SK-N-SH (cell line): ENCODE results near the gene CLDN5. TPM values are rescaled to one million over a fixed set of nuclear protein-coding genes. Genes with fewer than 3 reads are reported as not detected.
"Not testable (repeated sequence)": the region's sequence is repeated elsewhere in the genome, so short reads cannot be mapped to it uniquely, and the experiment has no call there.

Source experiments
- CTCF ChIA-PET: fragments of 300-600, 350-600 bp; formaldehyde crosslinking; extraction: SDS; loops from one replicate; lab custom pipeline; 2021; lab: Yijun Ruan, JAX
- POLR2A ChIA-PET: fragments of 350-600 bp; sonication (Branson Sonifier 250); formaldehyde crosslinking; extraction: SDS; loops from one replicate; lab custom pipeline; 2020; ENCODE audit warnings: antibody characterized with exemption, inconsistent platforms; lab: Yijun Ruan, JAX
- DNase-seq: peaks from one replicate; pipeline ENCODE4 v3.0.0; 2012
- H2AFZ ChIP-seq: fragments of 200-600 bp; sonication (generic); 2 replicates; pipeline ENCODE4 v1.8.1; 2016; ENCODE audit warnings: antibody characterized with exemption, mild to moderate bottlenecking, low read depth
- H3F3A ChIP-seq: fragments of 200-600 bp; sonication (generic); replicated peaks from 2 replicates; pipeline ENCODE3; 2016; ENCODE audit warnings: antibody characterized with exemption, mild to moderate bottlenecking; ENCODE audit not compliant: insufficient read depth
- H3K27ac ChIP-seq, 2 experiments: fragments of 200-500 bp in 1 of 2; fragments of 200-600 bp in 1 of 2; sonication (Bioruptor generic) in 1 of 2; sonication (generic), shearing (Covaris generic) in 1 of 2; 2 replicates each; pipeline versions ENCODE4 v1.5.1 to v1.6.1; 2014 to 2016; ENCODE audit warnings: low read depth in 2 of 2, inconsistent platforms in 1 of 2, low read length in 1 of 2, mild to moderate bottlenecking in 1 of 2, mixed read lengths in 1 of 2
- H3K27me3 ChIP-seq: fragments of 200-600 bp; sonication (generic), shearing (Covaris generic); 2 replicates; pipeline ENCODE4 v1.6.1; 2016; ENCODE audit warnings: mixed run types; ENCODE audit not compliant: insufficient read depth
- H3K36me3 ChIP-seq, 2 experiments: fragments of 200-500 bp in 1 of 2; fragments of 200-600 bp in 1 of 2; sonication (Bioruptor generic) in 1 of 2; sonication (generic) in 1 of 2; replicated peaks in 1 of 2; 2 replicates each; pipeline versions ENCODE3 to v1.5.1; 2014 to 2016; ENCODE audit warnings: low read length in 1 of 2, mild to moderate bottlenecking in 1 of 2; ENCODE audit not compliant: insufficient read depth in 2 of 2, control insufficient read depth in 1 of 2
- H3K4me1 ChIP-seq, 2 experiments: fragments of 200-500 bp in 1 of 2; fragments of 200-600 bp in 1 of 2; sonication (Bioruptor generic) in 1 of 2; sonication (generic), shearing (Covaris generic) in 1 of 2; 2 replicates each; pipeline versions ENCODE4 v1.5.1 to v1.6.1; 2014 to 2016; ENCODE audit warnings: low read depth in 1 of 2, low read length in 1 of 2, mixed run types in 1 of 2; ENCODE audit not compliant: insufficient read depth in 2 of 2, control insufficient read depth in 1 of 2
- H3K4me2 ChIP-seq: fragments of 200-600 bp; sonication (generic), shearing (Covaris generic); 2 replicates; pipeline ENCODE4 v1.6.1; 2017; ENCODE audit warnings: mixed run types
- H3K4me3 ChIP-seq, 2 experiments: fragments of 200-500 bp in 1 of 2; fragments of 200-600 bp in 1 of 2; sonication (Bioruptor generic) in 1 of 2; sonication (generic), shearing (Covaris generic) in 1 of 2; 2 replicates each; pipeline versions ENCODE4 v1.5.1 to v1.8.1; 2014 to 2016; ENCODE audit warnings: low read depth in 2 of 2, inconsistent platforms in 1 of 2, low read length in 1 of 2, mild to moderate bottlenecking in 1 of 2, mixed read lengths in 1 of 2, moderate library complexity in 1 of 2
- H3K79me2 ChIP-seq: fragments of 200-600 bp; sonication (generic); 2 replicates; pipeline ENCODE4 v1.8.1; 2017; ENCODE audit warnings: mild to moderate bottlenecking; ENCODE audit not compliant: insufficient read depth
- H3K9ac ChIP-seq: fragments of 200-600 bp; sonication (generic); 2 replicates; pipeline ENCODE4 v1.6.1; 2017; ENCODE audit warnings: mixed run types
- H3K9me2 ChIP-seq: fragments of 200-600 bp; sonication (generic); 2 replicates; pipeline ENCODE4 v1.6.1; 2017; ENCODE audit warnings: mixed run types
- H3K9me3 ChIP-seq: fragments of 200-600 bp; sonication (generic); 2 replicates; pipeline ENCODE4 v1.6.1; 2017; ENCODE audit warnings: mixed run types, mild to moderate bottlenecking, moderate library complexity
- H4K20me1 ChIP-seq: fragments of 200-600 bp; sonication (generic); 2 replicates; pipeline ENCODE4 v1.6.1; 2017; ENCODE audit warnings: mild to moderate bottlenecking, mixed run types; ENCODE audit not compliant: insufficient read depth
- CHD2 ChIP-seq: fragments of 150-350 bp; IDR thresholded peaks from 2 replicates; pipeline ENCODE4 v1.6.1; 2018; ENCODE audit warnings: low read length; ENCODE audit not compliant: partially characterized antibody
- GABPA ChIP-seq: IDR thresholded peaks from 2 replicates; pipeline ENCODE4 v1.4.0; 2012; ENCODE audit warnings: low read depth, mild to moderate bottlenecking
- MEF2A ChIP-seq: IDR thresholded peaks from 2 replicates; pipeline ENCODE4 v1.4.0; 2012; ENCODE audit warnings: low read depth, borderline replicate concordance
- NRF1 ChIP-seq: IDR thresholded peaks from 2 replicates; pipeline ENCODE4 v1.6.1; 2012; ENCODE audit warnings: low read depth, mild to moderate bottlenecking, low read length
- RAD21 ChIP-seq: IDR thresholded peaks from 2 replicates; pipeline ENCODE4 v1.6.1; 2012; ENCODE audit warnings: mild to moderate bottlenecking, low read length
- TCF12 ChIP-seq: IDR thresholded peaks from 2 replicates; pipeline ENCODE4 v1.4.0; 2012
- ZBTB33 ChIP-seq: IDR thresholded peaks from 2 replicates; pipeline ENCODE4 v1.4.0; 2012; ENCODE audit warnings: low read depth, borderline replicate concordance
- WGBS: methylation state at CpG from one replicate; pipeline ENCODE4 v1.1.6; 2017; ENCODE audit warnings: low lambda C conversion rate; 5-methylcytosine and 5-hydroxymethylcytosine counted together
- polyA plus RNA-seq, 3 experiments: library from polyadenylated mRNA; depleted of rRNA; stranded (reverse); fragments of >200 nt; gene quantifications; 2 replicates each; pipeline ENCODE4 v1.2.3, GENCODE V29; 2012

Gene CLDN5
- polyA plus RNA-seq, 1 of the 3 experiments (the other 2 are of a cell fraction) = not detected

- Histone ChIP-seq H2AFZ (no peak overlapping the region), H3K4me3 (no peak overlapping the region), H3K9ac (no peak overlapping the region), H3K27me3 (no peaks in the 10 kb centered on the region; the same call in 1 of the 2 replicates), H4K20me1 (no peaks in the 10 kb centered on the region), H3K9me2 (no peaks in the 10 kb centered on the region)
- no peak for TF ChIP-seq NRF1
- TF ChIP-seq GABPA = no peak
- TF ChIP-seq RAD21 = no peak
- no peak for TF ChIP-seq CHD2
- no peak for TF ChIP-seq ZBTB33
- no peak for TF ChIP-seq MEF2A
- TF ChIP-seq, all 33 proteins: peak for 0
- Histone ChIP-seq H3K27ac (no peak overlapping the region), H3K9me3 (no peaks in the 10 kb centered on the region), H3K36me3 (no peaks in the 10 kb centered on the region), H3K4me1 (peaks cover 0 to 8% of the 10 kb centered on the region in 2 experiments; a peak in 1 of 4 replicates), H3K79me2 (no peaks in the 10 kb centered on the region), H3F3A (no peaks in the 10 kb centered on the region), H3K4me2 (no peak overlapping the region)
- no peak for DNase-seq
- 35% methylated on average over 2 of the region's 2 CpGs for WGBS
- POLR2A ChIA-PET = no interaction called here
- CTCF ChIA-PET = no interaction called here
Measured at GRCh38 chr22:19548964-19549363, 24.8 kb upstream of the CLDN5 start.

- H3K36me3 ChIP-seq, H4K20me1 ChIP-seq, H3K9ac ChIP-seq, POLR2A ChIA-PET, CTCF ChIA-PET, H2AFZ ChIP-seq, DNase-seq, H3K4me3 ChIP-seq, H3K9me3 ChIP-seq, H3K79me2 ChIP-seq, H3K4me2 ChIP-seq, H3K9me2 ChIP-seq, H3F3A ChIP-seq, H3K27me3 ChIP-seq, H3K27ac ChIP-seq: not testable (repeated sequence)
- H3K4me1 ChIP-seq = peaks cover 0 to 11% of the 10 kb centered on the region in 2 experiments; a peak in 1 of 4 replicates
- 60% methylated on average over 5 of the region's 5 CpGs for WGBS
Measured at GRCh38 chr22:19548427-19548826, 24.2 kb upstream of the CLDN5 start.

- no peak overlapping the region for H3K27ac ChIP-seq
- ChIA-PET POLR2A (no interaction called here), CTCF (no interaction called here)
- no peak overlapping the region for H3K4me2 ChIP-seq
- no peak for TF ChIP-seq TCF12
- H3K9me3 ChIP-seq = no peaks in the 10 kb centered on the region
- 64% methylated on average over 8 of the region's 8 CpGs for WGBS
- H3K4me1 ChIP-seq = peaks cover 0 to 11% of the 10 kb centered on the region in 2 experiments; a peak in 1 of 4 replicates
- no peak overlapping the region for H2AFZ ChIP-seq
- H3K9me2 ChIP-seq = no peaks in the 10 kb centered on the region
- no peaks in the 10 kb centered on the region for H3F3A ChIP-seq
- no peak for DNase-seq
- H3K4me3 ChIP-seq = no peak overlapping the region
- H3K36me3 ChIP-seq = no peaks in the 10 kb centered on the region
- H3K27me3 ChIP-seq = no peaks in the 10 kb centered on the region; the same call in 1 of the 2 replicates
- no peak overlapping the region for H3K9ac ChIP-seq
- H3K79me2 ChIP-seq = no peaks in the 10 kb centered on the region
- H4K20me1 ChIP-seq = no peaks in the 10 kb centered on the region
Measured at GRCh38 chr22:19547620-19548019, 23.4 kb upstream of the CLDN5 start.
